Activated CD4-positive, alpha-beta T cell treated with anti-CD3 and anti-CD28 coated beads, Interleukin-2, Interleukin-4, amounts not matched to agents 100 ng/mL and 50 ng/mL, durations not matched to agents 16 hours and 8 hours (primary cell): ENCODE results near the gene TP53RK.

ENCODE experiments used
- DNase-seq: peaks from one replicate; pipeline ENCODE4 v3.0.0-alpha.2; 2020; ENCODE audit warnings: low spot score

Gene TP53RK

GRCh38 chr20:46660487-46660886, 28.8 kb downstream of the TP53RK start:
- no peak for DNase-seq

- DNase-seq: no peak
Observed at GRCh38 chr20:46657618-46658017, 31.6 kb downstream of the TP53RK start.

- no peak for DNase-seq
Observed at GRCh38 chr20:46657137-46657536, 32.1 kb downstream of the TP53RK start.

- DNase-seq: no peak
Observed at GRCh38 chr20:46652699-46653098, 36.5 kb downstream of the TP53RK start.

- DNase-seq: no peak
Observed at GRCh38 chr20:46651091-46651962, 37.9 kb downstream of the TP53RK start, which contains the start of gene SLC13A3. TSS of gene SLC13A3 (minus strand) at chr20:46651459. CDS start at chr20:46651421, 38 bp downstream.

GRCh38 chr20:46650575-46651090, 38.6 kb downstream of the TP53RK start:
- no peak for DNase-seq

- no peak for DNase-seq
Observed at GRCh38 chr20:46649965-46650542, 39.2 kb downstream of the TP53RK start.

- DNase-seq: no peak
Observed at GRCh38 chr20:46649650-46649949, 39.6 kb downstream of the TP53RK start.

- no peak for DNase-seq
Observed at GRCh38 chr20:46648903-46649649, 40.2 kb downstream of the TP53RK start.

- DNase-seq: no peak
Observed at GRCh38 chr20:46647469-46647868, 41.8 kb downstream of the TP53RK start.

- DNase-seq: no peak
Observed at GRCh38 chr20:46646659-46647380, 42.4 kb downstream of the TP53RK start.

- no peak for DNase-seq
Observed at GRCh38 chr20:46646122-46646521, 43.1 kb downstream of the TP53RK start.

- DNase-seq: no peak
Observed at GRCh38 chr20:46644733-46645132, 44.5 kb downstream of the TP53RK start.

- DNase-seq: no peak
Observed at GRCh38 chr20:46644160-46644559, 45.1 kb downstream of the TP53RK start.

- no peak for DNase-seq
Observed at GRCh38 chr20:46642969-46643343, 46.3 kb downstream of the TP53RK start.

GRCh38 chr20:46642265-46642968, 46.8 kb downstream of the TP53RK start:
- DNase-seq: no peak

- no peak for DNase-seq
Observed at GRCh38 chr20:46641424-46641823, 47.8 kb downstream of the TP53RK start.

- DNase-seq: no peak
Observed at GRCh38 chr20:46640536-46641311, 48.5 kb downstream of the TP53RK start.

GRCh38 chr20:46640044-46640443, 49.2 kb downstream of the TP53RK start:
- no peak for DNase-seq

GRCh38 chr20:46639587-46639986, 49.7 kb downstream of the TP53RK start:
- DNase-seq: no peak

GRCh38 chr20:46638898-46639274, 50.4 kb downstream of the TP53RK start:
- no peak for DNase-seq
